Stimulated activated CD8-positive, alpha-beta memory T cell treated with anti-CD3 and anti-CD28 coated beads, Interleukin-7, amount 100 ng/mL, for 48 hours (primary cell): ENCODE measurements around the gene THSD4.

ENCODE experiments used
- DNase-seq, 2 donors: peaks; one replicate each; pipeline ENCODE4 v3.0.0-alpha.2; 2020; ENCODE audit warnings: low read depth in 1 of 2; ENCODE audit errors: extremely low read depth in 1 of 2

The THSD4 gene

GRCh38 chr15:71807125-71807629 is 691.9 kb downstream of the THSD4 start:
- no peak for DNase-seq

GRCh38 chr15:71807691-71808091 is 692.4 kb downstream of the THSD4 start:
- DNase-seq, result no peak

- no peak for DNase-seq
Observed at GRCh38 chr15:71808311-71809020, 693.2 kb downstream of the THSD4 start.

- DNase-seq, result no peak
Observed at GRCh38 chr15:71809346-71809745, 694.1 kb downstream of the THSD4 start.

- no peak for DNase-seq
Observed at GRCh38 chr15:71810256-71811035, 695.2 kb downstream of the THSD4 start, which contains the start of gene NR2E3. NR2E3 (plus strand) TSS chr15:71810554; CDS start chr15:71810744, 190 bp downstream.

- no peak for DNase-seq
Observed at GRCh38 chr15:71811036-71811736, 695.9 kb downstream of the THSD4 start.

- DNase-seq, result no peak
Observed at GRCh38 chr15:71811752-71812735, 696.8 kb downstream of the THSD4 start.

GRCh38 chr15:71812966-71813722 is 697.9 kb downstream of the THSD4 start:
- DNase-seq, result no peak

- DNase-seq, result no peak
Observed at GRCh38 chr15:71813723-71814470, 698.6 kb downstream of the THSD4 start.

GRCh38 chr15:71815301-71815700 is 700.0 kb downstream of the THSD4 start:
- DNase-seq, result no peak

- no peak for DNase-seq
Observed at GRCh38 chr15:71817351-71817750, 702.1 kb downstream of the THSD4 start.

GRCh38 chr15:71820127-71820526 is 704.9 kb downstream of the THSD4 start:
- DNase-seq, result no peak

- DNase-seq, result no peak
Observed at GRCh38 chr15:71821547-71822129, 706.4 kb downstream of the THSD4 start.

- no peak for DNase-seq
Observed at GRCh38 chr15:71822890-71823630, 707.8 kb downstream of the THSD4 start.

- DNase-seq, result no peak
Observed at GRCh38 chr15:71823801-71824200, 708.5 kb downstream of the THSD4 start.

- no peak for DNase-seq
Observed at GRCh38 chr15:71825021-71825730, 709.9 kb downstream of the THSD4 start.

GRCh38 chr15:71826196-71826595 is 710.9 kb downstream of the THSD4 start:
- DNase-seq, result no peak
